HG02970 (cell line): ENCODE results near the gene TCF7L1.

Source experiments
- ATAC-seq: cut with Tn5 transposase; IDR thresholded peaks from one replicate; pipeline ENCODE4 v1.9.1; 2021; ENCODE audit warnings: mild to moderate bottlenecking, moderate library complexity, moderate number of reproducible peaks; ENCODE audit not compliant: unreplicated experiment, low FRiP score

TCF7L1 gene

DNA sequence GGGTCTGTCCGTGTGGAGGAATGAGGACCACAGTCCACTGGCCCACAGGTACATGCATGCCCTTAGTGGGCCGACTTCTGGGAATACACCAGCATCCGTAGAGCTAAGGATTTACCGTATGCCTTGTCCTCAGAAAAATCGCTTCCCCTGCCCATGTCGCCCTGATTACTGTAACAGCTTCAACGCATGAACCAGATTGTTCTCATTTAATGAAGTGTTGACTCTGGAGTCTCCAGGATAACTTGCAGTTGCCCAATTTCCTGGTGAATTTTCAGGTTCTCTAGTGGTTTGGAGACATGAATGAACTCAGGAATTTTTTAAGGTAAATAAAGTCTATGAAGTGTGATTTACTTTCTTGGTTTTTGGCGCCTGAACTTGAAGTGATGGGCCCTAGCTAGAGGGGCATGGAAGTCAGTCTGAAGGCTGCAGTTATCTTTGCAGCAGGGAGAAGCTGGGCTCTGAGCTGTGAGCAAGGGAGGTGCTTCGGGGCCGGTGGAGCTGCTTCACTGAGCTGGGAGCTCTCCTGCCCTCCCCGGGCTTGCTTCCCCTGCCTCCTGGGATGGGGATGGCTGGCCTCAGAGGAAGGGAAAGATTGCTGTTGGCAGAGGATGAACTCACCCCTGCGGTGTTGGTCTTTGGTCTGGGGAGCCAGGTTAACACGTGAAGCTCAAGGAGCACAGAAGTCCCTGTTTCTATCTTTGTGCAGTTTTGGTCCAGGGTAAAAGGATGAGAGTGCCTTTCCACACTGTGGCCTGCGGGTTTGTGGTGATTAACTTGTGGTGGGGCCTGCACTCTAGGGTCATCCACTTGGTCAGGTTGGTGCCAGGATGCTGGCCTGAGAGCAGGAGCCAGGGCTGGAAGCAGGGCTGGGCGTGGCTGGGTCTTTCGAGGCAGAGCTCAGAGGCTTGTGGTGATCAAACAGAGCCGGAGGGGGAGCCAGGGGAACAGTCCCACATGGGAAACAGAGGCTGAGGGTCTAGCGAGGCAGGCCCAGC lies 28.1 kb downstream of the TCF7L1 start:
- ATAC-seq: no peak

DNA sequence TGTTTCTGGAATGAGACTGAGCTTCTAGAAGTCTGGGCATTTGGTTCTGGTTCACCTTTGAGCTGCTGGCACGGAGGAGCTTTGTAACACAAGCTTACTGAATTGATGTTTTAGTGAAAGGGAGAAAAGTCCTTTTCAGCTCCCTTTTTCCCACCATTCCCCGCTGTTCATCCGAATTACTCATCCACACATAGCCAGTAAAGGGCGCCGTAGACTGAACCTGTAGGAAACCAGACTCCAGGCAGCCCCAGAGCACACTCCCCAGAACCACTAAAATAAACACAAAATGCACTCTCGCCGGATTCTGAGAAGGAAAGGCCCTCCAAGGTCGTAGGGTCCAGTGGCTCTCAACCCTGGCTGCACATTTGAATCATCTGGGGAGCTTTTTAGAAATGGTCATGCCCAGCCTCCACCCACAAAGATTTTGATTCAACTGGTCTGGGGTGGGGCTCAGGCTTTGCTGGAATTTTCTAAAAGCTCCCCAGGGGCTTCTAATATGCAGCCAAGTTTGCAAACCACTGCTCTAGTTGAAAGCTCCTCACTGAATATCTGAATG lies 29.6 kb downstream of the TCF7L1 start:
- no peak for ATAC-seq

DNA sequence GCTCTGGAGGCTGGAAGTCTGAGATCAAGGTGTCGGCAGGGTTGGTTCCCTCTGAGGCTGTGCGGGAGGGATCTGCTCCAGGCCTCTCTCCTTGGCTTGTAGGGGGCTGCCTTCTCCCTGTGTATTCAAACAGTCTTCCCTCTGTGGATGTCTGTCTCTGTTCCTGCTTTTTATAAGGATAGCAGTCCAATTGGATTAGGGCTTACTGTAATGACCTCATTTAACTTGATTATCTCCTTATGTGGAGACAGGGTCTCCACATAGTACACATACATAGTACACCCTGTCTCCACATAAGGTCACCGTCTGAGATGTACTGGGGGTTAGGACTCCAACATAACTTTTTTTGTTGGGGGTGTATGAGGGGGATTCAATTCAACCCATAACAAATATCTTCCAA lies 30.5 kb downstream of the TCF7L1 start:
- ATAC-seq: no peak

DNA sequence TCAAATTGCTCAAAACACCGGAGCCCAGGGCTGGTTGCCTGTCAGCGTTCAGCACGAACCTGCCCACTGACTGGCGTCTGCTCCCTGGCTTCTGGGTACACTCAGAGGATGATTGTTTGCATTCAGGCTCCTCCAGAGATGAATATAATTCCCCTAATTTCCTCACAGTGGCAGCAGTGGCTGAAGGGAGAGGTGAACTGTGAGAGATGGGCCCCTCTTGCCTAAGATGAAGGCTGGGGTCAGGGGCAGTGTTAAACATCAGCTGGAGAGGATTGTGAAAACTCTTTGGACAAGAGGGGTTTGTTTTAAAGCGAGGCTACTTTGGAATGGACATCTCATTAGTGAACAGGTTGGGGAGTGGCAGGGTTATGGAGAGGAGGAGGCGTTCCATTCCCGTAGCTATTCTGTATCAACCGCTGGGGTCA lies 31.0 kb downstream of the TCF7L1 start:
- ATAC-seq: no peak

DNA sequence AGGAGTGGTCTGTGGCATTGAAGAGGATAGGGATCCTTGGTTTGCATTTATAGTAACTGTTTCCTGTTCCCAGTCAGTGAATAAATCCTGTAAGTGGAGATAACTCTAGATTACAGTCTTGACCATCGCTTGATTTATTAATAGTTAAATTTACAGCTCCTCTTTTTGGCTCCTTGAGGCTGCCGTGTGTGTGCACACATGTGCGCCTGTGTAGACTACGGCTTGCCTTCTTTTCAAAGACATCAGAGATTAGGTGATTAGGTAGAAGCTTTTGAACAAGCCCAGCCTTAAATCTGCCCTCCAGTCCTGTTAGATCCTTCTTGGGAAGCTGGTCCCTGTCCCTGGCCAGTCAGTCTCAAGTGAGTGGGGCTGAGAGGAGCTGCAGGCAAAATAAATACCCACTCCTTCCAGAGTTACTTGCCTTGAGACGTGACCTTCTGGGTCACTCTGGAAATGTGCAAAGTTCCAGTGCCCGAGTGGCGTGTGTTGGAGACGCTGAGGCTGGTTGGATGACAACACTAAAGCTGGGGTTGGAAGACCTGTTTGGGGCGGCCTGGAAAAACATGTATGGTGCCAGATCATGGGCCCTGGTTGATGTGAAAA lies 32.0 kb downstream of the TCF7L1 start:
- ATAC-seq: no peak

DNA sequence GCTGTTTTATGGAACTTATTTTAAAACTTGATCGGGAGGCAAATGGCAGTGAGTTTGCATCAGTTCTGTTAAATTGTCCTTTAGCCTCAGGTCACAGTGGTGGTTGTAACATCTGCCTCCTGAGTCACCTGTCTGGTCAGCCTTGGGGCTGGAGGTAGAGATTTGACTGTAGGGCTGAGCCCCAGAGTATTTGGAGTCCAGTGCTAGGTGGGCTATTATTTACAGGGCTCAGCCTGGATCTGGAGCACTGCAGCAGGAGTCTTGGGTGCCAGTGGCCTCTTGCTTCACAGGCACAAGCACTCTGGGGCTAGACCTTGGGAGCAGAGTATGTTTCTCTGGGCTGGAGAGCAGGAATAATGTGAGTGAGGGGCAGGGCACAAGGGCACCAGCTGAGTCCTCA lies 32.8 kb downstream of the TCF7L1 start:
- ATAC-seq: no peak

DNA sequence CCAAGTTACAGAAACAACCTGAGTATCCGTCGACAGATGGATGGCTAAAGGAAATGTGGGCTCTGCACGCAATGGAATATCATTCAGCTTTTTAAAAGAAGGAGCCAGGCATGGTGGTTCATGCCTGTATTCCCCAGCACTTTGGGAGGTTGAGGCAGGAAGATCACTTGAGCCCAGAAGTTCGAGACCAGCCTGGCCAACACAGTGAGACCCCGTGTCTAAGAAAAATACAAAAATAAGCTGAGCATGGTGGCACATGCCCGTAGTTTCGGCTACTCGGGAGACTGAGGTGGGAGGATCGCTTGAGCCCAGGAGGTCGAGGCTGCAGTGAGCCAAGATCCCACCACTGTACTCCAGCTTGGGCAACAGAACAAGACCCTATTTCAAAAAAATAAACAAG lies 34.3 kb downstream of the TCF7L1 start:
- ATAC-seq: no peak

DNA sequence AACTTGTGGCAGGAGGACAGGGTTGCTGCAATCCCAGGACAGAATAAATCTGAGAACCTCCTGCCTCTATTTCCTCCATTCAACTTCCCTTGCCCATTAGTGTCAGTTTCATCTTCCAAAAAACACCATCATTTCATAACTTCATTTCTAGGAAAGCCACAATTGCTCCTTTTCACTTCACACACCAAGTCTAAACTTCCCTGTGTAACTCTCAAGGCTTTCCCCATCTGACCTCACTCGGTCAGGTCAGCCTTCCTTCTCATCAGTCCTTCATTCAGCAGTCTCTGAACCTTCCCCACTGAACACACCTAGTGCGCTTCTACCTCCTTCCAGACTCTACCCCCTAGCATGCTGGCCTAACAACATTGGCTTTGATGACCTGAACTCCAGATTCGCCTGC lies 35.8 kb downstream of the TCF7L1 start:
- no peak for ATAC-seq

DNA sequence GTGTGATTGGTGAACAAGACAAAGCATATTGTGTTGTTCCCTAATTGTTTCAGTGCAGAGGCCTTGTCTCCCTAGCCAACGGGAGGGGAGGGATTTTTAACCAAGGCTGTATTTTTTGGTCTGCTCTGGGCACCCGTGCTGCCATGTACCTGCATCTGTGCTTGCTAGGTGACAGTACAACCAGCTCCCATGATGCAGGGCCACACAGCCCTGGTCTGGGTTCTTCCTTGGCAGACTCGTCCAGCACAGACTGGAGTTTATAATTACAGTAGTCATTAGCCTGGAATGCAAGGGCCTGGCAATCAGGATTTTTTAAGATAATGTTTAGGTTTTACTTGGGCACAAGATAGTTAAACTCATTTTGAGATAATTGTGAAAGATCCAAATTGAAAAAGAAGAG lies 36.4 kb downstream of the TCF7L1 start:
- ATAC-seq: no peak

DNA sequence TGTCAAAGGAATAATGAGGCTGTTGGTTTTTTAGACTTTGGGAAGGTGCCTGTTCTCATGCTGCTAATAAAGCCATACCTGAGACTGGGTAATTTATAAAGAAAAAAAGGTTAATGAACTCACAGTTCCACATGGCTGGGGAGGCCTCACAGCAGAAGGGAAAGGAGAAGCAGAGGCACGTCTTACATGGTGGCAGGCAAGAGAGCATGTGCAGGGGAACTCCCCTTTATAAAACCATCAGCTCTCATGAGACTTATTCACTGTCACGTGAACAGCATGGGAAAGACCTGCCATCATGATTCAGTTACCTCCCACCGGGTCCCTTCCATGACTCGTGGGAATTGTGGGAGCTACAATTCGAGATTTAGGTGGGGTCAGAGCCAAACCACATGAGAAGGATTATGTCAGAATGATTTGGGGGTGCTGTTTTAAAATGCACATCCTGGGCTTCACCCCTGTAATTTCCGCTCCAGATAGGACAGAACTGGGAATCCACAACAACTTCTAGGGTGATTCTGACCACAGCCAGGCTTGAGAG lies 37.8 kb downstream of the TCF7L1 start:
- no peak for ATAC-seq

DNA sequence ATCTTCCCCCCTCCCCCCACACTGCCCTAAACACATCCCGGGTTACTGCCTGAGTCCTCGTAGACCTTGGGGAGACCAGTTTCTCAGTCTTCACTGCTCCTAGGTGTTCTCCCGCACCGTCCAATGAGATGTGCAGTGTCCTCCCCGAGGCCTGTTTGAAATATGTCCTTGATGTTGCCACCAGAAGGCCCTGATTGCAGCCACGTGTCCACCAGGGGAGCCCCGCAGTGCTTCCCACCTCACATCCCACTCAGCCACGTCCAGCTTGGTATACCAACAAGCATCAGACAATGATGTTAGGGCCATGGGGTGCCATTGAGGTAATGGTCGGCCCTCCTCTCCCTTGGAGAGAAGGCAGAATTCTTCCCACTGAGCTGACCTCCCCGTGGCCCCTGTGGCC lies 38.7 kb downstream of the TCF7L1 start:
- ATAC-seq: no peak

DNA sequence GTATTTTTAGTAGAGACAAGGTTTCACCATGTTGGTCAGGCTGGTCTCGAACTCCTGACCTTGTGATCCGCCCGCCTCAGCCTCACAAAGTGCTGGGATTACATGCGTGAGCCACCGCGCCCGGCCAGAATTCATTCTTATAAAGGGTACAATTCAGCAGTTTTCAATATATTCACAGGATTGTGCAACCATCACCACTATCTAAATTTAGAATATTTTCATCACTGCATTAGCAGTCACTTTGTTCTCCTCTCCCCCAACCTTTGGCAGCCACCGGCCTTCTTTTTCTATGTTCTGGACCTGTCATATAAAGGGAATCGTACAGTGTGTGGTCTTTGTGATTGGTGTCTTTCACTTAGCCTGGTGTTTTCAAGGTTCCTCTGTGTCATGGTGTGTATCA lies 40.7 kb downstream of the TCF7L1 start:
- no peak for ATAC-seq

DNA sequence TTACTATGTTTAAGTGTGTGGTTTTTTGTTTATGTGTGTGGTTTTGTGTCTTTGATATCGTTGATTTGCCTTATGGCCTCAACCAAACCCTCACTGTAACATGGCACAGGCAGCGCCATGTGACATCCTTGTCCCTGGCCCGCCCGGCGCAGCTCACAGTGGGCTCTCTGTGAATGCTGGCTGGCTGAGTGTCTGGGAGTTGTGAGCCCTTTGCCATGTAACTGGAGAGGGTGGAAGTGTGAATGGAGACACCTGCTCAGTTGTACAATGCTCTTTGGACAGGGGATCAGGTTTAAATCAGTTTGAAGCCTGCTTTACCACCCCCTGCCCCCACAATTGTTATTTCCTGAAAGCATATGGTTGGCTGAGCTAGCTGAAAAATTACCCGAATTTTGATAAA lies 41.8 kb downstream of the TCF7L1 start:
- no peak for ATAC-seq

DNA sequence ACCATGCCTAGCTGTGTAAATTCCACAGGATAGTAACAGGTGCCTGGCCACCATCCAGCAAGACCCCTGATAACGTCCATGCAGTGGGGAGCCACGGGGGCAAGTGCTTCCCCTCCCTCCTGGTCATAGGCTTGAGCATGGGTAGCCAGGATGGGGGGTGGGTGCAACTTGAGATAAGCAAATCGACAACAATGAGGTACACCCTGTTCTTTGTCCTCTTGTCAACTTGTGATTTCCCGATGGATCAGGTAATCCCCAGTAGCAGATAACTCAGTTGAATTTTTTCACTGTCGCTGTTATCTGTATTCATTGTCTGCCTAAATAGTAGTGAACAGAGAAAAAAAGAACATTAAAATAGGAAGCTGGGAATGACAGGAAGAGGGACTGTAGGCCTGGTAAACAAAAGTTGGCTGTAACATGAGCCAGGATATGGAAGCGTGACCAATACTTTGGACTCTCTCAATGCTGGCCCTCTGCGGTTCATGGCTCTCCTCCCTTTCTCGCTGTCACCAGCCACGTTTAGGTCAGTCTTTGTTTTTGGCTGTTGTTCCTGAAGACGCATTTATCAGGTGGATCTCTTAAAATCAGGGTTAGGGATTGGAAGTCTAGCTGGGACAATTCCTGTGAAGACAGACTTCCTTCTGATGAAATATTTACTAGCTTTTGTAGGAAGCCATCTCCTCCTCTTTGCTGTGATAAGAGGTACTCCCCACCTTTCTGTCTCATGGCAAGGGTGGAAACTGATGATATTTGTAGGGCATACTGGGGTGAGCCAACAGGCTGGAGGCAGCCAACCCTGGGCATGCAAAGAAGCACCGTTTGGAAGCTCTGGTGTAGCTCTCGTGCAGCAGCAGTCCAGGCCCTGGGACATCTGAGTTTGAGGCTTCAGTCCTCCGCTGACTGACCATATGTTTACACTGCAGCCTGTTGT lies 42.4 kb downstream of the TCF7L1 start:
- no peak for ATAC-seq

DNA sequence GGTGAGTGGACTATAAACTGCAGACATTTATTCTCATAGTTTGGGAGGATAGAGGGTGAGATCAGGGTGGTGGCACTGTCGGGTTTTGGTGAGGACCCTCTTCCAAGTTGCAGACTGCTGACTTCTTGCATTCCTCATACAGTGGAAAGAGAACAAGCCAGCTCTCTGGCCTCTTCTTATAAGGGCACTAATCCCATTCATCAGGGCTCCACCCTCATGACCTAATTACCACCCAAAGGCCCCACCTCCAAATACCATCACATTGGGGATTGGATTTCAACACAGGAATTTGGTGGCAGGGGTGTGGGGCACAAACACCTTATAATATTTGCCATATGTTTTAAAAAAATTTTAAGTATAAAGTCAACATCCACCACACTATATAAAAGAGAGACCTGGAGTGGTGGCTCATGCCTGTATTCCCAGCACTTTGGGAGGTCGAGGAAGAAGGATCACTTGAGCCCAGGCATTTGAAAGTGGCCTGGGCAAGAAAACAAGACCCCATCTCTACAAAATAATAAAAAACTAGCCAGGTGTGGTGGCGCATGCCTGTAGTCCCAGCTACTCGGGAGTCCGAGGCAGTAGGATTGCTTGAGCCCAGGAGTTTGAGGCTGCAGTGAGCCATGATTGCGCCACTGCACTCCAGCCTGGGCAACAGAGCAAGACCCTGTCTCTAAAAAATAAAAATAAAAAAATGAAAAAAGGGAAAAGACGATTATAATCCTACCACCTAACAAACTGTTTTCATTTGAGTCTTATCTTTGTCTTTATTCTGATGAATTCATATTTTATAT lies 44.0 kb downstream of the TCF7L1 start:
- no peak for ATAC-seq

DNA sequence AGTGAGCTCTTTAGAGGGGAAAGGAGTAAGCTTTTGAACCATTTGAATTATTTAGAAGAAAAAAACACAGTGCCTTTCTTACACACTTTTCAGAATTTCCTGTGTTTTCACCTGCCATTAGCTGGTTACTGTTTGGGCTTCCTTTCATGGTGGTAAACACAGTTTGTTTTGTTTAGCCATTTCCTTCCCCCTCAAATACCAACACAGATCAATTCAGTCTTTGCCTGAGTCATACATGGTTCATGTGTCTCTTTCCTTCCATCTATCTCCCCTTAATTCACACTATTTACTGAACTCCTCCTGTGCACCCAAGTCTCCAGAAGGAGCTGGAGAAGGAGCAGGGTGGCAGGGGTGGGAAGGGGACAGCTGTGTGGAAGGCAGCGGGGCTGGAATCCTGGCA lies 45.0 kb downstream of the TCF7L1 start:
- ATAC-seq: no peak

DNA sequence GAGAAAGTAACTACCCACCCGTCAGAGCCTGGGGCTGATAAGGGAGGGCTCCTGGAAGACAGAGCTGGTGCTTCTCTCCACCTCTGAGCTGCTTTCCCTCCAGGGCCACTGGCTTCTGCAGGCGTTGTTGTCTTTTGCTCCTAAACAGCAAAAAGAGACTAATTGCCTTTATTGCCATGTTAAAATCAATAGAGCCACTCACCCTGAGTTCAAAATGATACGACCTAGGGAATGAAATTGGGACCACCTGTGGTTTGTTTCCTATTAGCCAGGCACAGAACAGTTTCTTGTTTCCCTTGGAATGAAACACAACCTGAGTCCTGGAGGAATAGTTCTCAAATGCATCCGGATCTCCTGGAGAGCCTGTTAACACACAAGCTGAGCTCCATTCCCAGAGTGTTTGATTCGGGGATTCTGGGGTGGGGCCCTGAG lies 45.8 kb downstream of the TCF7L1 start:
- no peak for ATAC-seq

DNA sequence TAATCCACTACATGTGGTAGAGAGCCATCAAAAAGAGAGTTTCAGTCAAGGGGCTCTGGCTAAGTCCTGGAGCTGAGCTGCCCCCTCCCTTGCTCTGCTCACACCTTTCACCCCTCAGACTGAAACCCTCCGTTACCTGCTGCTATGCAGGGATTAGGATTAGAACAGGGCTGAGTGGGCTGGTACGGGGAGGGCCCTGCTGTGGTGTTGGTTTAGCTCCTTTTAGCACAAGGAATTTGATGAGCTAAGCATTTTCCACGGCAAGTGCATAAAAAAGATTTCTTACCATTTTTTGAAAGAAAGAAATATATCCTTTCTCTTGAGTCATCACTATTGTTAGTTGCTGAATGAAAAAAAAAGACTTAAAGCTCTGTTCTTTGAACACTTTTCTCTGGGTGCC lies 46.3 kb downstream of the TCF7L1 start:
- ATAC-seq: no peak

DNA sequence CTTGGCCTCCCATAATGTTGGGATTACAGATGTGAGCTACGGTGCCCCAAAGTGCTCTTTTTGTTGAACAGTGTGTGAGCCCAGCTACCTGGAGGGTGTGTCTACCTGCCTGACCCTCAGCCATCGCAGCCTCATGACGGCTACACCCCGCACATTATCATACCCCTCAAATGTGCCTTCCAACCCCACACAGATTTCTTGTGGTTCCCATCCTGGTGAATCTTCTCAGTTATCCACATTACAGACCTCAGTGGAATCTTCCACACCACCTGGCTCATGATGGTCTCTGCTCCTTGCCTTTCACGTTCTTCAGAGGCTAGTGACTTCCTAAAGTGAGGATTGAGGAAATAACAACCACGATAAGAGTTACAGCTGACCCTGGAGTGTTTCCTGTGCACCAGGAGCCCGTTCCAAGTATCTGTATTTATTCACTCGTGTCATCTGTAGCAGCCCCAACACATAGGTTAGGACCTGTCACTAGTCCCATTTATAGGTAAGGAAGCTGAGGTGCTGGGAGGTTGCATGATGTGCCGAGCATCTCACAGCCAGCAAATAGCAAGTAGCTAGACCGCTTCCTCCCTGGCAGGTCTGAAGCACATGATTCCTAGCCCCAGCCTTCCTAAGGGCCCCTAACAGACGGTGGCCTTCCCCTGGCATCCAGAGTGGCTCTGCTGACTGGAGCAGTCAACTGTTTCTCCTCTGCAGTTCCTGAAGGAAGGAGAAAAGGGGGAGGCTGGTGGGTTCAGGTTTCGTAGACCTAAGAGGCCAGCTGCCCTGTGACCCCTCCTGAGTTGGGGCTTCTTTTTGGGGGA lies 47.3 kb downstream of the TCF7L1 start:
- no peak for ATAC-seq
